Activated CD8-positive, alpha-beta memory T cell treated with anti-CD3 and anti-CD28 coated beads, Interleukin-2, amount 50 U/mL, for 4 hours (primary cell): ENCODE measurements around the gene NR2C2.

Experiments used
- DNase-seq: peaks from one replicate; pipeline ENCODE4 v3.0.0-alpha.2; 2020

NR2C2 gene

GRCh38 chr3:14921811-14922705, 25.3 kb upstream of the NR2C2 start:
- DNase-seq: no peak

DNA sequence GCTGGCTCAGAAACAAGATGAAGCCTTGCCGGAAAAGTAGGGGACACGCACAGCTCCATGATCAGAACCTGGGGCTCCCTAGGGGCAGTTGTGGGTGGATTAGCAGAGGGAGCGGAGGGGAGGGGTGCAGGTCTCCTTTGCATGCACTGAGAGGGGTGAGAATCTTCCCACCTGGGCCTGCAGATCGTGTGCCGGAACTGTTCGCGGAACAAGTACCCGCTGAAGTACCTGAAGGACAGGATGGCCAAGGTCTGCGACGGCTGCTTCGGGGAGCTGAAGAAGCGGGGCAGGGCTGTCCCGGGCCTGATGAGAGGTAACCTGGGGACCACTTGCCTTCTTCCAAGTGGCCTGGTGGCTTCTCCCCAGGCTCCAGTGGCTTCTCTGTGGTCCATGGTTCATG, 24.5 kb upstream of the NR2C2 start:
- no peak for DNase-seq

DNA sequence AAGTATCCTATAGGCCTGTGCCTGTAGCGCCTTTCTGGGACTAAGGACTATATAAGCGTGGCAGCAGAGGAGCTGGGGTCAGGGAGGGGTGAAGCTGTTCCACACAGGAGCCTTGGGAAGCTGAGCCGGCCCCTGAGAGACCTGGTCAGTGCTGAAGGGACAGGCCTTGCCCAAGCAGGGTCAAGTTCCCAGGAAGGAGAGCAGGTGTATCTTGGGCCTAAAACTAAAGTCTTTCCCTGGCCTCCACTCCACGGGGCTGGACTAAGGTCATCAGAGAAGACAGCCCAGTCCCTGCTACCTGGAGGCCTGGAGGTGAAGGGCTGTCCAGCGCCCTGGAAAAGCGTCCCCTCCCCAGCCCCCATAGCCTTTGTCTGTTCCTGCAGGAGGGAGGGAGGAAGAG, 23.9 kb upstream of the NR2C2 start:
- no peak for DNase-seq

- no peak for DNase-seq
Measured at GRCh38 chr3:14925729-14926591, 21.4 kb upstream of the NR2C2 start.

DNA sequence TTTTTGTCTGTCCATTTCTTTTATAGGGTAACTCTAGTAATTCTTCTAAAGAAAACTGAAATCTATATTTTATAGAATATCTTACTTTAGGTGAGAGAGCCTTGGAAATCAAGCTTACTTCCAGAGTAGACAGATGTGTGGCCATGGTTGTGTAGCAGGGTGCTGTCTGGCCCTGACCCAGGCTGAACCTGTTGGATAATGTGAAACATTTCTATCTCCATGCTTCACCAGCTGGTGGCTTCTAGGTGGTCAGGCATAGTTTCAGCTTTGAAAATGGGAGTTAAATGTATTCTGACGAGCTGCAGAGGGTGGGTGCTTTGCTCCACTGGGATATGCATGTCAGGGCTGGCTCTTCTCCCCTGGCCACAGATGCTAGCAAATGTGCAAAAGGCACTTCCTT, 20.8 kb upstream of the NR2C2 start:
- DNase-seq: no peak

- no peak for DNase-seq
Measured at GRCh38 chr3:14927308-14927707, 20.1 kb upstream of the NR2C2 start.

DNA sequence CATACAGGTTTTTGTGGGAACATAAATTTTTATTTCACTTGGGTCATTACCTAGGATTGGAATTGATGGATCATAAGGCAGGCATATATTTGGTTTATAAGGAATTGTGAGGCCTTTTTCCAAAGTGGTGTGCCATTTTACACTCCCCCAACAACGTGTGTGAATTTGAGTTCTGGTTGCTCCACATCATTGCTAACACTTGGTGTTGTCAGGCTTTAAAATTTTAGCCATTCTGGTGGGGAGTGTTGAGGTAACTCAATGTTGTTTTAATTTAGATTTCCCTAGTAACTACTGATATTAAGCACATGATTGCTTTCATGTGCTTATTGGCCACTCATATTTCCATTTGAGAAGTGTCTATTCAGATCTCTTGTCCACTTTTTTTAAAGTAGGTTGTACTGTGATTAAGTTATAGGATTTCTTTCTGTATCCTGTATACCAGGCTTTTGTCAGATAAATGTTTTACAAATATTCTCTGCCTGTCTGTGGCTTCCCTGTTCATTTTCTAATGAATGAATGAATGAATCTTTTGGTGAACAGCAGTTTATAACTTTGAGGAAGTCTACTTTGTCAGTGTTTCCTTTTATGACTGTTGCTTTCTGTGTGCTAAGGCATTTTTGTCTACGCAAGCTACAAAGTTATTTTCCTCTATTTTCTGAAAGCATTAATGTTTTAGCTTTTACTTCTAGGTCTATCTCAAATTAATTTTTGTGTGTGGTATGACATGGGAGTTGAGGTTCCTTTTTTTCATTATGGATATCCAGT, 17.9 kb upstream of the NR2C2 start:
- no peak for DNase-seq

GRCh38 chr3:14933820-14934425, 13.5 kb upstream of the NR2C2 start:
- DNase-seq: no peak

DNA sequence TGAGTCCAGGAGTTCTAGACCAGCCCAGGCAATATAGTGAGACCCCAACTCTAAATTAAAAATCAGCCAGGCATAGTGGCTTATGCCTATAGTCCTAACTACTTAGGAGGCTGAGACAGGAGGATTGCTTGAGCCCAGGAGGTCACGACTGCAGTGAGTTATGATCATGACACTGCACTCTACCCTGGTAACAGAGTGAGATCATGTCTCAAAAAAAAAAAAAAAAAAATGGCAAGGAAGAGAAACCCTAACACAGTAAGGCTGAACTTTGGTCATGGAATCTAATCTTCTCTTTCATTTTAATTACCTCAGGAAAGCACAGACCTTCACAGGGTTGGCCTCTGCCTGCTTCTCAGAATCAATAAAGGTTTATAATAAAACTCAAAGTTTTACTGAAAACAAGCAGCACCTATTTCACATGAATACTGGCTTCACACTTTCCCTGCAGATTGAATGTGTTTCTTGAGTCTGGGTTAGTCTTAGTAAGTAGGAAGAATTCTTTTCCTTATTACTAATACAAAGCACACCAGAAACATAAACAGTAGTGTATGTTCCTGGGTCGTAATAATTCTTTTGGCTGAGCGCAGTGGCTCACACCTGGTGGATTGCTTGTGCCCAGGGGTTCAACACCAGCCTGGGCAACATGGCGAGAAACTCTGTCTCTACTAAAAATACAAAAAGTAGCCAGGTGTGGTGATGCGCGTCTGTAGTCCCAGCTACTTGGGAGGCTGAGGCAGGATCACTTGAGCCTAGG, 11.6 kb upstream of the NR2C2 start:
- no peak for DNase-seq

DNA sequence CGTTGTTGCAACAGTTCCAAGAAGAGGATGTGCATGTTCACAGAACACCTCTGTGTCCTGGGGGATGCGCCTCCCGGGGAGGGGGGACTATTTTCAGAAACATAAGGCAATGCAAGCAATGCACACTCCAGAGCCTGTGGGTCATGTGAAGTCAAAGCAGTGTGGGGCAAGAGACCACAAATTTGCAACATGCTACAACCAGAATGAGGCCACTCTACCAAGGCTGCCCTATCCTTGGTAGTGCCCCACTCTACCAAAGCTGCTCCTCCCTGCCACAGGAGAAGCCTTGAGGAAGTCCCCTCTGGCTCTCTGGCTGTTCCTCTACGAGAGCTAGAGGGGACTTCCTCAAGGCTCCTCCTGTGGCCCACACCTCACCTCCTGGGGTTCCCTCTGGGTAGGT, 8.4 kb upstream of the NR2C2 start:
- no peak for DNase-seq

- no peak for DNase-seq
Measured at GRCh38 chr3:14941871-14942270, 5.5 kb upstream of the NR2C2 start.

DNA sequence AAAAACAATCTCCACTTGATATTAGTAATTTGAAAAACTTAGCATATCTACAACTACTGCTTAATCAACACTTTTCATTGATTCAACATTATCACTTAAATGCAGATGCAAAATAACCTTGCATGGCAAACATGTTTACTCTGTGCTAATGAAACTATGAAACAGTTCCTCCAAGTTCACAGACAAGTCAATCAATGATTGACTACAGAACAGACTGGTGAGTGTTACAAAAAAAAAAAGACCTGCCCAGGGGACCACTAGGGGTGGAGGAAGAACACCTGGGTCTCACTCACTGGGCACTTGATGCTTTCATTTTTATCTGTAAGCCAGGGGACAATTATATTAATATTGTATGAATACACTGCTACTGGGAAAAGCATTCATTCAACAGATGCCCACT, 4.3 kb upstream of the NR2C2 start:
- DNase-seq: no peak

GRCh38 chr3:14946236-14946635, 1.1 kb upstream of the NR2C2 start:
- DNase-seq: no peak

DNA sequence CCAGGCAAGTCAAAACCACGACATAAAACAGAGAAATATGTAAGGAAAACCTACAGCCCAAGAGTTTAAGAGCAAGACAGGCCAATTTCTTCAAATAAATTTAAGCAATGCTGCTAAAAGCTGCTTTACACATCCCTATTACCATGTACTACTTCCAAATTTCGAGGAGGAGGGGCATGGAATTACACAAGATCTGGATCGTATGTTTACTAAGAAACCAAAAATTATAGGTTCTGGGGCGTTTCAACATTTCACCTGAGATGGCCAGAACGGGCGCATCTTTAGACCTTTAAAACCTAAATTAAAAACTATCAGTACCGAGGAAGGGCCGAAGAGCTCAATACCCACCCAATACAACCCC, 664 bp upstream of the NR2C2 start:
- DNase-seq: no peak

- DNase-seq: peak; percentile 95
Measured at GRCh38 chr3:14947886-14948608, 664 bp downstream of the NR2C2 start.

DNA sequence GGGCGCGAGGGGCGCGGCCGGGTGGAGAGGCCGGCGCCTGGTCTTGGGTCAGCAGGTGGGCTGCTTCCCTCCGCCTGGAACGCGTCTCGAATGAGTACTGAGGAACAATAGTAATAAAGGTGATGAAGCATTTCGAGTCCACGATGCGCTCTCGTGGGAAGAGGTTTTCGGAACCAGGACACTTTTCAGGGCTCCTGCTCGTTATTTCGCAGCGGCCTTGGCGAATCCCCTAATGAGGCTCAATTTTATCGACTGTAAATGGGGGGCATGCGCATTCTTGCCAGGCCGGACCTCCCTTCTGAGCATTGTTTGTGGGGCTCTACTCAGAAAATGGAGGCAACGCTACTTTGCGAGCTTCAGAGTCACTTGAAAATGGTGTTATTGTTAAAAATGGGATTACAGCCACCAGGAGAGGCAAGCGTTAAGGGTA, 1.2 kb downstream of the NR2C2 start:
- DNase-seq: no peak

DNA sequence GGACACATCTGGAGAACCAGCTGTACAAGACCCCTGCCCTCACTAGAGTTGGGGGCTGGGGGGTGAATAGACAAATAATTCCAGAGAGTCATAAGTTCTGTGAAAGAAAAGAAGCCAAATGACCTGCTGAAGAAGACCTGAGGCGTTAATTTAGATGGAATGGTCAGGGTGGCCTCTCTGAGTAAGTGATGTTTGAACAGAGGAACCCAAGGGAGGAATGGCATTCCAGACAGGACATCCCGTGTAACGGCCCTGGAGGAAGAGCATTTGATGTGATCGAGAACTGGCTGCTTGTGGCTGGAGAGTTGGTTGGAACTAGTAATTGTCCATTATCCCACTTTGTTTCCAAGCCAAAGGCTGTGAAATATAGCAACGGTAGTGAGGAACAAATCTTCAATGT, 1.7 kb downstream of the NR2C2 start:
- no peak for DNase-seq

GRCh38 chr3:14950274-14950673, 2.9 kb downstream of the NR2C2 start:
- DNase-seq: no peak

DNA sequence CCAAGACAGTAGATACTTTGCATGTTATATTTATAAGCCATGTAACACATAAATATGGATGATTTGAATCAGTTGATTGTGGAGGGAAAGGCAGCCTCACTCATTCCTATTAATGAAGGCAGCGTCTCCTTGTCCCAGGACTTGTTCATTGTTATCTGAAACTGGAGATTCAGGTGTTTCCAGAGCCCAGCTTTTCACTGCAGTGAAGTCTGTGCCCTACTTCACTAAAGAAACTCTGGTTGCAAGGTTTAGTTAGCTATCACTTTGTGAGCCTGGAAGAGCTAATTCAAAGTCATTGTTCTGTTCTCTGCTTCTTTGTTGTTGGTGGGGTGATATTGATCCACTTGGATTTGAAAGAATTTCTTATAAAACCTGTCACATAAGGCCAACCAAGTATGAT, 9.8 kb downstream of the NR2C2 start:
- DNase-seq: no peak

GRCh38 chr3:14957925-14958324, 10.5 kb downstream of the NR2C2 start:
- DNase-seq: no peak

- no peak for DNase-seq
Measured at GRCh38 chr3:14959359-14959943, 12.1 kb downstream of the NR2C2 start.
